Endothelial cell (in vitro differentiated cells): ENCODE results near the gene RFC2. TPM values are rescaled to one million over a fixed set of nuclear protein-coding genes. Genes with fewer than 3 reads are reported as not detected.

Source experiments
- DNase-seq: peaks from one replicate; pipeline ENCODE4 v3.0.0; 2021; ENCODE audit warnings: low spot score
- H3K27ac Mint-ChIP-seq: one replicate; pipeline ENCODE4 v1.8.0; 2021; ENCODE audit warnings: mixed read lengths, inconsistent platforms; ENCODE audit not compliant: unreplicated experiment
- H3K27me3 Mint-ChIP-seq: one replicate; pipeline ENCODE4 v1.8.0; 2021; ENCODE audit warnings: mild to moderate bottlenecking, moderate library complexity, mixed read lengths, inconsistent platforms; ENCODE audit not compliant: unreplicated experiment
- H3K36me3 Mint-ChIP-seq: one replicate; pipeline ENCODE4 v1.8.0; 2021; ENCODE audit warnings: mild to moderate bottlenecking, low read depth, mixed read lengths, inconsistent platforms; ENCODE audit not compliant: unreplicated experiment
- H3K4me1 Mint-ChIP-seq: one replicate; pipeline ENCODE4 v1.8.0; 2021; ENCODE audit warnings: mild to moderate bottlenecking, mixed read lengths, inconsistent platforms; ENCODE audit not compliant: unreplicated experiment
- H3K4me3 Mint-ChIP-seq: one replicate; pipeline ENCODE4 v1.8.0; 2021; ENCODE audit warnings: mild to moderate bottlenecking, mixed read lengths, inconsistent platforms; ENCODE audit not compliant: unreplicated experiment
- H3K9me3 Mint-ChIP-seq: one replicate; pipeline ENCODE4 v1.8.0; 2021; ENCODE audit warnings: mixed read lengths, inconsistent platforms; ENCODE audit not compliant: unreplicated experiment
- total RNA-seq: library from RNA; stranded (reverse); fragmentation: NEBNext Ultra II Directional; extraction: Animal tissue kit (Norgen Biotek cat#: 25700); gene quantifications from one replicate; pipeline ENCODE4 v1.2.1, GENCODE V29; 2021; ENCODE audit not compliant: unreplicated experiment
- TF ChIP-seq, protein P1 (sequence below): fragments of 200-600 bp; sonication (generic); IDR thresholded peaks from one replicate; pipeline ENCODE4 v1.5.0; 2021; ENCODE audit warnings: antibody characterized with exemption; ENCODE audit not compliant: unreplicated experiment

RFC2 gene
- total RNA-seq, 1 donor from 2014 or later = 38.8 TPM

DNA sequence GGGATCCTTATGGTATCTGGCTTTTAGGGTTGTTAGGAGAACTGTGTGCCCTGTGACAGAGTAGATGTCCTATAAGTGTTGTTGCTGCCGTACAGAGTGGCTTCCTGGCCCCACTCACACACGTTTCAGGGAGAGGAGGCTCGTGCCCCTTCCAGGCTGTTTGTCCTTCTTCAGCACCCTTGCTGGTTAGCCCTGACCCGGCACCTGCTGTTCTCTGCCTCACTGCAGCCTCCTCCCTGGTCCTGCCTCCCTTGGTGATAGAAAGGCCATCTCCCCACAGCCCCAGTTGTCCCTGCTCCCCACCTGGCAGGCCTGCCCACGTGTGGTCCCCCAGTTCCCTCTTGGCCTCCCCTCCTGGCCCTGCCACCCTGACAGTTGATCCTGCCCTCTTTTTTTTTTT lies 37.3 kb upstream of the RFC2 start:
- Mint-ChIP-seq H3K27me3 (peaks cover 15% of the 10 kb centered on the region), H3K4me3 (peak overlapping the region; percentile 92), H3K27ac (no peak overlapping the region), H3K9me3 (no peaks in the 10 kb centered on the region), H3K4me1 (peaks cover 50% of the 10 kb centered on the region), H3K36me3 (peaks cover 15% of the 10 kb centered on the region)
- TF ChIP-seq, protein P1, sequence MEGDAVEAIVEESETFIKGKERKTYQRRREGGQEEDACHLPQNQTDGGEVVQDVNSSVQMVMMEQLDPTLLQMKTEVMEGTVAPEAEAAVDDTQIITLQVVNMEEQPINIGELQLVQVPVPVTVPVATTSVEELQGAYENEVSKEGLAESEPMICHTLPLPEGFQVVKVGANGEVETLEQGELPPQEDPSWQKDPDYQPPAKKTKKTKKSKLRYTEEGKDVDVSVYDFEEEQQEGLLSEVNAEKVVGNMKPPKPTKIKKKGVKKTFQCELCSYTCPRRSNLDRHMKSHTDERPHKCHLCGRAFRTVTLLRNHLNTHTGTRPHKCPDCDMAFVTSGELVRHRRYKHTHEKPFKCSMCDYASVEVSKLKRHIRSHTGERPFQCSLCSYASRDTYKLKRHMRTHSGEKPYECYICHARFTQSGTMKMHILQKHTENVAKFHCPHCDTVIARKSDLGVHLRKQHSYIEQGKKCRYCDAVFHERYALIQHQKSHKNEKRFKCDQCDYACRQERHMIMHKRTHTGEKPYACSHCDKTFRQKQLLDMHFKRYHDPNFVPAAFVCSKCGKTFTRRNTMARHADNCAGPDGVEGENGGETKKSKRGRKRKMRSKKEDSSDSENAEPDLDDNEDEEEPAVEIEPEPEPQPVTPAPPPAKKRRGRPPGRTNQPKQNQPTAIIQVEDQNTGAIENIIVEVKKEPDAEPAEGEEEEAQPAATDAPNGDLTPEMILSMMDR = no peak
- DNase-seq = no peak

DNA sequence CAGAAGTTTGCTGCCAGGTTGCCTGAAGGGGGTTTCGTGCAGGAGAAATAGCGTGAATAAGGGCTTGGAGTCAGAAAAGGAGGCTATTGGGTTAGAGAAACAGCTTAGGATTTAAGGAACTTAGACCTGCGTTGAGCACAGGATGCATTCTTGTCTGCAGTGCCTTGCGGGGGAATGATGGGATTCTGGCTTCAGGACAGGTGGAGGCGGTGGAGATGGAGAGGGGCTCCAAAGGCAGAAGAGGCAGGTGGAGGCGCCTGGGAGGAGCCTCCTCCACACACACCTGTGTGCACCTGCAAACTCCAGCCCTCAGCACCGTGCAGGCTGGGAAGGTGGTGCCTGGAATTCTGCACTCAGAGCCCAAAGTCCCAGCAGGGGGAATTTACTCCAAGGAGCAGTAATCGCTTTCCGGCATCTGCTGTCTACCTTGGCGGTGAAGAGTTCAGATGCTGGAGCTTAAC lies 36.8 kb upstream of the RFC2 start:
- peaks cover 15% of the 10 kb centered on the region for H3K27me3 Mint-ChIP-seq
- no peak for DNase-seq
- no peak overlapping the region for H3K27ac Mint-ChIP-seq
- TF ChIP-seq, protein P1 = no peak
- peak overlapping the region; percentile 92 for H3K4me3 Mint-ChIP-seq
- no peaks in the 10 kb centered on the region for H3K9me3 Mint-ChIP-seq
- peaks cover 15% of the 10 kb centered on the region for H3K36me3 Mint-ChIP-seq
- H3K4me1 Mint-ChIP-seq = peaks cover 50% of the 10 kb centered on the region

DNA sequence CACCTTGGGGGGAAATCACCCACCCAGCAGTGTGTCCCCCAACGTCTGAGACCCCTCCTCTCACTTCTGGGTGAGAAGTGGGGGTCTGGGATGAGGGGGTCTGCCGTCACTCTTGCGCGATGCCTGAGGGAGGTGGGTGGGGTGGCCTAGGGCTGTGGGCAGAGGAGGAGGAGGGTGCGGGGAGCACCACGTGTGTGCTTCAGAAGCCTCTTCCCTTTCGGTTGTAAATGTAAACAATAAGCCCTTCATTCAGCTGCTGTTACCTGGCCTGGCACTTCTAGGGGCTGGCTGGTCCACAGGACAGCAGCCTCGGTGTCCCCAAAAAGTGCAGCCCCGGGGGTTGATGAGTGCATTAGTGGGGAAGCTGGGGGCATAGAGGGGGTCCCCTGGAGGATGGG lies 36.4 kb upstream of the RFC2 start:
- Mint-ChIP-seq H3K9me3 (no peaks in the 10 kb centered on the region), H3K36me3 (peaks cover 15% of the 10 kb centered on the region), H3K27me3 (peaks cover 15% of the 10 kb centered on the region), H3K4me1 (peaks cover 50% of the 10 kb centered on the region), H3K27ac (no peak overlapping the region), H3K4me3 (peak overlapping the region; percentile 92)
- DNase-seq = no peak
- TF ChIP-seq, protein P1 = no peak

DNA sequence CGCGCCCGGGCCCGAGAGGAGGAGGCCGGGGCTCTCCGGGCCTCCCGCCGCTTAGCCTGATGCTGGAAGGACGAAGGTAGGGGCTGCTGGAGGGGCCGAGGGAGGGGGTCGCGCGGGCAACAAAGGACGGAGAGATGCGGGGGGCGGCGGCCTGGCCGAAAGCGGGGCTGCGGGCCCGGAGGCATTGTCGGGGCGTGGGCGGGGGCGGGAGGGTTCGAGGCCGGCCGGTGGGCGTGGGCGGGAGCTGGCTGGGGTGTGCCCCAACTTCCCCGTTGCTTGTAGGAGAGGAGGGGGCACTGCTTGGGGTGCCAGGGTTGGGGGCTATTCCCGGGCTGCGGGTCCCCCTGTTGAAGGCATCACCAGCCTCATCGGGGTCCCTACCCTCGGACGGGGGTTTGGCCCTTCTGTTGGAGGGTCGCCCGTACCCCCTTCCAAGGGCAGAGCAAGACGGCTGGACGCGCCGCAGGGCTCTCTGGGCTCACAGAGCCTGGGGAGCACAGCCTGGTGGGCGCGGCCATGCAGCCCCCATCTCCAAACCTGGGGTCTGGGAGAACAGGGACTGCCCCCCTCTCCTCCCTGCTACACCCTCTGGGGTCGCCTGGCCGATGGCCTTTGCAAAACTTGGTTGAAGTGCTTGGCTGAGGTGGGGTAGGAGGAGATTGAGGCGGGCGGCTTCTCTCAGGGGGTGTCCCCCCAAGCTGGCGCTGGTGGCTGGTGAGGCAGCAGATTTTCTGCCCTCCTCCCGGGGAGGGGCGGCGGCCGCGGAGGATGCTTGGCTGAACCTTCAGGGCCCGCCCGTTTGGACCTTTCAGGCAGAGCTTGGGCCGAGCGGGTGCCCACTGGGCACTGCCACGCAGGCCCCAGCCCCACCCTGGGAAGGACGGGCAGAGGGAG lies 35.7 kb upstream of the RFC2 start:
- Mint-ChIP-seq H3K4me3 (peak overlapping the region; percentile 92), H3K36me3 (peaks cover 9% of the 10 kb centered on the region), H3K27ac (no peak overlapping the region), H3K9me3 (no peaks in the 10 kb centered on the region), H3K27me3 (peaks cover 13% of the 10 kb centered on the region), H3K4me1 (peaks cover 44% of the 10 kb centered on the region)
- TF ChIP-seq, protein P1 = no peak
- peak; percentile 17 for DNase-seq
